ENCODE measurements around the gene ZFAND3. TPM values are rescaled to one million over a fixed set of nuclear protein-coding genes. Genes with fewer than 3 reads are reported as not detected.

ZFAND3 gene
- polyA plus RNA-seq, 3 donors = 11.5 to 21.1 (median 11.7) TPM

DNA sequence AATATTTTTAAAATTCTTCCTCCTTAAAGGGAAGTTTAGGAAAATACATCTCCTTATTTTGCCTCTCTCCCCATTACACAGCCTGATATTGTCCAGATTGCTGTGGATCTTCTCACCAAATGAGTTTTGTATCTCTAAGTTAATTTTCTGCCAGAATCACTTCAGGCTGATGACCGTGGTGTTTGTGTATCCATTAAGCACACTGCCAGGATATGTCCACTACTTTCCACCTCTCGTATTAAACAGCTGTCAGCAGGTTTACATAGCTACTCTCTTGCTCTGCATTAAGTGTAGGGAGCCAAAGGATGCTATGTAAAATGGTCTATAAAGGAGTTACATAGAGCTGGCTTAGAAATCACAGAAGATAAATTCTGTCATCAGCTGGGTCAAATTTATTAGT, 201.1 kb downstream of the ZFAND3 start:
- Histone ChIP-seq H3K4me2 (replicated peaks; ENCODE audit: extremely low read depth, low read length, poor library complexity, severe bottlenecking) (no peak overlapping the region), H3K4me3 (replicated peaks in 1 of 3; ENCODE audit: low read depth in 2 of 3, low read length in 3 of 3) (no peak overlapping the region), H3K79me2 (ENCODE audit: insufficient read depth, low read length) (peaks cover 63% of the 10 kb centered on the region), H3K36me3 (replicated peaks in 1 of 2; ENCODE audit: control insufficient read depth in 1 of 2, insufficient read depth in 2 of 2, low read length in 2 of 2) (no peaks in the 10 kb centered on the region), H3K9me3 (replicated peaks in 1 of 2; ENCODE audit: control insufficient read depth in 1 of 2, insufficient read depth in 1 of 2, low read length in 2 of 2) (no peaks in the 10 kb centered on the region), H3K4me1 (ENCODE audit: control insufficient read depth in 1 of 2, insufficient read depth in 2 of 2, low read length in 2 of 2) (peaks cover 6 to 16% of the 10 kb centered on the region in 2 donors), H3K27me3 (ENCODE audit: control insufficient read depth in 2 of 2, insufficient read depth in 2 of 2, low read length in 2 of 2) (no peaks in the 10 kb centered on the region), H4K20me1 (ENCODE audit: insufficient read depth, low read length) (peaks cover 100% of the 10 kb centered on the region), H3K9ac (ENCODE audit: insufficient read depth, low read length, poor library complexity, severe bottlenecking) (no peak overlapping the region), H3K27ac (ENCODE audit: low read depth in 1 of 2, low read length in 2 of 2) (no peak overlapping the region), H2AFZ (ENCODE audit: insufficient read depth, low read depth, low read length, poor library complexity, severe bottlenecking) (no peak overlapping the region)
- no peak overlapping the region for H3K4me3 Mint-ChIP-seq
- intact Hi-C loops (cut with micrococcal nuclease) = no loop called here
- no peak for DNase-seq
- TF ChIP-seq, protein P1, sequence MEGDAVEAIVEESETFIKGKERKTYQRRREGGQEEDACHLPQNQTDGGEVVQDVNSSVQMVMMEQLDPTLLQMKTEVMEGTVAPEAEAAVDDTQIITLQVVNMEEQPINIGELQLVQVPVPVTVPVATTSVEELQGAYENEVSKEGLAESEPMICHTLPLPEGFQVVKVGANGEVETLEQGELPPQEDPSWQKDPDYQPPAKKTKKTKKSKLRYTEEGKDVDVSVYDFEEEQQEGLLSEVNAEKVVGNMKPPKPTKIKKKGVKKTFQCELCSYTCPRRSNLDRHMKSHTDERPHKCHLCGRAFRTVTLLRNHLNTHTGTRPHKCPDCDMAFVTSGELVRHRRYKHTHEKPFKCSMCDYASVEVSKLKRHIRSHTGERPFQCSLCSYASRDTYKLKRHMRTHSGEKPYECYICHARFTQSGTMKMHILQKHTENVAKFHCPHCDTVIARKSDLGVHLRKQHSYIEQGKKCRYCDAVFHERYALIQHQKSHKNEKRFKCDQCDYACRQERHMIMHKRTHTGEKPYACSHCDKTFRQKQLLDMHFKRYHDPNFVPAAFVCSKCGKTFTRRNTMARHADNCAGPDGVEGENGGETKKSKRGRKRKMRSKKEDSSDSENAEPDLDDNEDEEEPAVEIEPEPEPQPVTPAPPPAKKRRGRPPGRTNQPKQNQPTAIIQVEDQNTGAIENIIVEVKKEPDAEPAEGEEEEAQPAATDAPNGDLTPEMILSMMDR (IDR thresholded peaks at IDR 0.05) = no peak
- no CpG with 5 or more reads among the region's 2 CpGs for WGBS (ENCODE audit: insufficient coverage)
- H3K9me3 Mint-ChIP-seq = peaks cover 0 to 9% (median 3%) of the 10 kb centered on the region in 7 donors
- H3K27me3 Mint-ChIP-seq (ENCODE audit: low read depth in 3 of 3) = no peaks in the 10 kb centered on the region
- peaks cover 0 to 2% of the 10 kb centered on the region in 2 donors for H3K36me3 Mint-ChIP-seq
- no peak overlapping the region for H3K27ac Mint-ChIP-seq
- H3K4me1 Mint-ChIP-seq = peaks cover 24% of the 10 kb centered on the region

DNA sequence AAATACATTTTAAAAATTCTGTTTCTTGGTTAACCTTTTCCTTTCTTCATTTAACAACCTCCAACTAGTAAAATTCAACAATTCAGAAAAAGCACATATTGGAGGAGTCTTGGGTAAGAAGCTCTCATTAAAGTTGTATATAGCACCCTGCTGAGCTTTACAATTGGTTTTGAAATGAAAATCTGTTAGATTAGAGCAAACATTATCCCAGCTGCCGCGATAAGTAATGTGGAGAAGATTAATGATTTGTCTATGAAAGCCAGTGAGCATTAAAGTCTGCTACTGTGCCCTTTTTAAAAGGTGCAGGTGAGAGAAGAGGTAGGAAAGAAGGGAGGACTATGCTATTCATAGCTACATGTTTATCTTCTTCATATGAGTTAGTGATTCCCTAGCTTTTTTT, 201.5 kb downstream of the ZFAND3 start:
- H3K4me3 ChIP-seq (replicated peaks in 1 of 3; ENCODE audit: low read depth in 2 of 3, low read length in 3 of 3) = no peak overlapping the region
- no CpG with 5 or more reads among the region's 2 CpGs for WGBS (ENCODE audit: insufficient coverage)
- H3K4me2 ChIP-seq (replicated peaks; ENCODE audit: extremely low read depth, low read length, poor library complexity, severe bottlenecking) = no peak overlapping the region
- H3K27ac ChIP-seq (ENCODE audit: low read depth in 1 of 2, low read length in 2 of 2) = no peak overlapping the region
- Mint-ChIP-seq H3K4me1 (peaks cover 24% of the 10 kb centered on the region), H3K4me3 (no peak overlapping the region), H3K9me3 (peaks cover 0 to 9% (median 3%) of the 10 kb centered on the region in 7 donors), H3K36me3 (peaks cover 0 to 2% of the 10 kb centered on the region in 2 donors), H3K27me3 (ENCODE audit: low read depth in 3 of 3) (no peaks in the 10 kb centered on the region), H3K27ac (no peak overlapping the region)
- no peaks in the 10 kb centered on the region for H3K27me3 ChIP-seq (ENCODE audit: control insufficient read depth in 2 of 2, insufficient read depth in 2 of 2, low read length in 2 of 2)
- no peaks in the 10 kb centered on the region for H3K36me3 ChIP-seq (replicated peaks in 1 of 2; ENCODE audit: control insufficient read depth in 1 of 2, insufficient read depth in 2 of 2, low read length in 2 of 2)
- DNase-seq = no peak
- H3K4me1 ChIP-seq (ENCODE audit: control insufficient read depth in 1 of 2, insufficient read depth in 2 of 2, low read length in 2 of 2) = peaks cover 6 to 16% of the 10 kb centered on the region in 2 donors
- no peak overlapping the region for H2AFZ ChIP-seq (ENCODE audit: insufficient read depth, low read depth, low read length, poor library complexity, severe bottlenecking)
- TF ChIP-seq, protein P1 (IDR thresholded peaks at IDR 0.05) = no peak
- peaks cover 66% of the 10 kb centered on the region for H3K79me2 ChIP-seq (ENCODE audit: insufficient read depth, low read length)
- H4K20me1 ChIP-seq (ENCODE audit: insufficient read depth, low read length) = peaks cover 100% of the 10 kb centered on the region
- no peaks in the 10 kb centered on the region for H3K9me3 ChIP-seq (replicated peaks in 1 of 2; ENCODE audit: control insufficient read depth in 1 of 2, insufficient read depth in 1 of 2, low read length in 2 of 2)
- H3K9ac ChIP-seq (ENCODE audit: insufficient read depth, low read length, poor library complexity, severe bottlenecking) = no peak overlapping the region
- intact Hi-C loops (cut with micrococcal nuclease) = no loop called here

All from CD14-positive monocyte (primary cell).